Fibroblast of the aortic adventitia (primary cell): ENCODE data around the gene CD47. TPM values are rescaled to one million over a fixed set of nuclear protein-coding genes. Genes with fewer than 3 reads are reported as not detected.

Experiments
- DNase-seq: peaks from one replicate; pipeline ENCODE4 v3.0.0-alpha.2; 2010; ENCODE audit warnings: low read depth
- H3K4me3 ChIP-seq: 2 replicates; pipeline ENCODE4 v1.5.1; 2011; ENCODE audit warnings: low read depth, mild to moderate bottlenecking, control low read depth, low read length, moderate library complexity
- CTCF ChIP-seq: IDR thresholded peaks from 2 replicates; pipeline ENCODE4 v1.5.1; 2011; ENCODE audit warnings: mild to moderate bottlenecking, low read length, control low read depth, inconsistent platforms; ENCODE audit not compliant: insufficient read depth
- total RNA-seq: library from RNA; depleted of rRNA; stranded (reverse); fragments of >200 nt; gene quantifications from 2 replicates; pipeline ENCODE4 v1.2.3, GENCODE V29; 2012; ENCODE audit warnings: low replicate concordance

Gene CD47
- total RNA-seq, 1 donor, result 113 TPM

GRCh38 chr3:108125153-108125543 lies 34.3 kb upstream of the CD47 start:
- DNase-seq, result no peak
- H3K4me3 ChIP-seq, result no peak overlapping the region
- no peak for TF ChIP-seq CTCF

DNA sequence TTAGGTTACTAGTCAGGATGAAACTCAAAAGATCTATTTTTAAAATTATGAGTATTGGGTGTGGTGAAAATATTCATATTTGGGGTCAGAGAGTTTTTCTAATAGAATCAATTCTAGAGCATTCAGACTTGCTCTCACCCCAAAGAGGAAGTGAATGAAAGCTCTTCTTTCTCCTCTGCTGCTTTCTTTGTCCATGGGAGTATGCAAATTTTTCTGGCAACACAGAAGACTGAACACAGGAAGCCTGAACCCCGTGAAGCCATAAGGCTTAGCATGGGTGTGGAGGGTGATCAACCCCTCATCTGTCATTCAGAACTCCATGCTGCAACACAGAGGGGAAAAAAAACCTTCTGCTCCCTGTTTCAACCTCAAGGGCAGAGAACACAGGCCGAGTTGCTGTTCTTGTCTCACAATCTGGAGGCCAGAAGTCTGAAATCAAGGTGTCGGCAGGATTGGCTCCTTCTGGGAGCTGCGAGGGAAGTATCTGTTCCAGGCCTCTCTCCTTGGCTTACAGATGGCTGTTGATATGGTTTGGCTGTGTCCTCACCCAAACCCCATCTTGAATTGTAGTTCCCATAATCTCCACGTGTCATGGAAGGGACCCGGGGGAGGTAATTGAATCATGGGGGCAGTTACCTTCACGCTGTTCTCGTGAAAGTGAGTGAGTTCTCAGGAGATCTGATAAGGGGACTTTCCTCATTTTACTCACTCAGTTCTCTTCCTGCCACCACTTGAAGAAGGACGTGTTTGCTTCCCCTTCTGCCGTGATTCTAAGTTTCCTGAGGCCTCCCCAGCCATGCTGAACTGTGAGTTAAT lies 33.7 kb upstream of the CD47 start:
- no peak overlapping the region for H3K4me3 ChIP-seq
- TF ChIP-seq CTCF, result no peak
- DNase-seq, result no peak

DNA sequence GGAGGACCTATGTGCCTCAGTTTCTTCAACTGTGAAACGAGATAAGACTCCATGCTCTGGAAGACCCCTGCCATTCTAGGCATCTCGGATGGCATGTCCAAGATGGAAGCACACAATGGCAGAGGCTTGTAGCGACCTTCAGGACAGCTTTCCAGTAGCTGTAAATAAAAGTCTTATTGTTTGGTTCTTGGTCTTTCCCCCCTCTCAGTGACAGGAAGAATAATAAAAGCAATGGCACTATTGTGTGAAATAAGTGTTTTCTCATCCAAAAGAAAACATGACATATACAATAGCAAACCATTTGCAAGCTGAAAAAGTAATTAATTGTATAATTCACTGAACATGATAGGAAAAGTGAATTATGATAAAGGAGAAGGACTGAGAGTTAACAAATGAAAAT lies 32.5 kb upstream of the CD47 start:
- no peak overlapping the region for H3K4me3 ChIP-seq
- DNase-seq, result no peak
- no peak for TF ChIP-seq CTCF

GRCh38 chr3:108122276-108122675 lies 31.4 kb upstream of the CD47 start:
- no peak for DNase-seq
- H3K4me3 ChIP-seq, result no peak overlapping the region
- no peak for TF ChIP-seq CTCF

DNA sequence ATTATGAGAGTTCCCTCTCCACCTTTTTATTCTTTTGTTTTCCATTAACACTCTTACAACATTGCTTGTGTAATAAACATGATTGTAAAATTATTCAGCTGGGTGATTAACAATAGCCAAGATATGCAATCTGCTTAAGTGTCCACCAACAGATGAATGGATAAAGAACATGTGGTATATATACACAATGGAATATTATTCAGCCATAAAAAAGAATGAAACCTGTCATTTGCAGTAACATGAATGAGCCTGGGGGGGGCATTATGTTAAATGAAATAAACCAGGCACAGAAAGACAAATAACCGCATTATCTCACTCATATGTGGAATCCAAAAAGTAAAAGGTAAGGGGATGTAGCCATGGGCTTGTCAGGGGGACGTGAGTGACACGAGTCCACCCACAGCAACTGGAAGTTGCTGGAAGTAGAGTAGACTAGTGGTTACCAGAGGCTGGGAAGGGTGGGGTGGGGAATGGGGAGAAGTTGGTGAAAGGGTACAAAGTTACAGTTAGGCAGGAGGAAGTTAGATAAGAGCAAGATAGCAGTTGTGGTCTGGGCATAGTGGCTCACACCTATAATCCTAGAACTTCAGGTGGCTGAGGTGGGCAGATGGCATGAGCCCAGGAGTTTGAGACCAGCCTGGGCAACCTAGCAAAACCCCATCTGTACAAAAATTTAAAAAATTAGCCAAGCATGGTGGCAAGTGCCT lies 28.7 kb upstream of the CD47 start:
- TF ChIP-seq CTCF, result no peak
- DNase-seq, result no peak

DNA sequence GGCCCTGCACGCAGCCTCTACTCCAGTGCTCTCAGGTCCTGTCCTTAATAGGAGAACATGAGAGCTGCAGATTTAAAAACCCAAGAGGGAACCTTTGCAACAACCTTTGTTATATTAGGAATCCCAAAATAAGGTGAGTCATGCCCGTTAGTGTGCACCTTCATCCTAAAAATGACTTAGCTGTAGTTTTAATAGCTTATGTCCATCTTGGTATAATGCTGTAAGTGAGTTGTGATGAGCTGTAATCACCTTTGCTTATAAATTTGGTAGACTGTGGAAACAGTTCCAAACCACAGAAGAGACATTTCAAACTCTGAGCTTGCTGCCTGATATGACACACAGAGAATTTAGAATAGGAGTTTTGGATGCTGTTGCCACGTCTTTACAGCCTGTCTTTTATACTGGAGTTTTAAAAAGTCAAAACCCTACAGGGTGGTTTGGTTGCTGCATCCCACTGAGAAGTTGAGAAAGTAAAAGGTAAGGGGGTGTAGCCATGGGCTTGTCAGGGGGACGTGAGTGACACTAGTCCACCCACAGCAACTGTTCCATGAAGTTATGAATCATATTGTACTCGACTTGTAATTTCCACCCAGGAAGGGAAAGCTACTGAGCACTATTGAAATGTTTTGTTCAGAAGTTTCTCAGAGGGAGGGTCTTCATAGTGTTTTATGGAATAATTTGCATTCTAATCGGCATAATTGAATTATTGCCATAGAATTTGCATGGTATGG lies 27.4 kb upstream of the CD47 start:
- no peak overlapping the region for H3K4me3 ChIP-seq
- no peak for TF ChIP-seq CTCF
- DNase-seq, result no peak

More for the DNA sequence above, 28.7 kb upstream of the CD47 start:
- no peak overlapping the region for H3K4me3 ChIP-seq
